Activated T-cell treated with anti-CD3 and anti-CD28 coated beads, Interleukin-2, amount 50 U/mL, for 4 hours (primary cell): ENCODE data around the gene MARK3. TPM values are rescaled to one million over a fixed set of nuclear protein-coding genes. Genes with fewer than 3 reads are reported as not detected.
A peak's percentile ranks its signal among the peaks of the same experiment; 100 is the strongest.

Source experiments
- ATAC-seq, 2 donors: fragments of 200-7000 bp; cut with Tn5 transposase; one replicate each; pipeline ENCODE4 v1.10.0; 2021
- DNase-seq: peaks from one replicate; pipeline ENCODE4 v3.0.0-alpha.2; 2020
- H3K27me3 Mint-ChIP-seq: one replicate; pipeline ENCODE4 v1.8.0; 2021; ENCODE audit warnings: low read depth, mixed read lengths
- H3K36me3 Mint-ChIP-seq: one replicate; pipeline ENCODE4 v1.8.0; 2022; ENCODE audit warnings: mixed read lengths; ENCODE audit not compliant: insufficient read depth
- H3K4me1 Mint-ChIP-seq: one replicate; pipeline ENCODE4 v1.8.0; 2021; ENCODE audit warnings: low read depth, mixed read lengths
- H3K4me3 Mint-ChIP-seq: one replicate; pipeline ENCODE4 v1.8.0; 2021; ENCODE audit warnings: mild to moderate bottlenecking, moderate library complexity, mixed read lengths
- H3K9me3 Mint-ChIP-seq: one replicate; pipeline ENCODE4 v1.8.0; 2021; ENCODE audit warnings: mixed read lengths
- total RNA-seq, 3 donors: library from RNA; stranded (reverse); gene quantifications; one replicate each; pipeline ENCODE4 v1.2.1, GENCODE V29; 2021

MARK3 gene
- total RNA-seq, 3 donors from 2014 or later, result 79.9 to 96.2 (median 95.5) TPM

DNA sequence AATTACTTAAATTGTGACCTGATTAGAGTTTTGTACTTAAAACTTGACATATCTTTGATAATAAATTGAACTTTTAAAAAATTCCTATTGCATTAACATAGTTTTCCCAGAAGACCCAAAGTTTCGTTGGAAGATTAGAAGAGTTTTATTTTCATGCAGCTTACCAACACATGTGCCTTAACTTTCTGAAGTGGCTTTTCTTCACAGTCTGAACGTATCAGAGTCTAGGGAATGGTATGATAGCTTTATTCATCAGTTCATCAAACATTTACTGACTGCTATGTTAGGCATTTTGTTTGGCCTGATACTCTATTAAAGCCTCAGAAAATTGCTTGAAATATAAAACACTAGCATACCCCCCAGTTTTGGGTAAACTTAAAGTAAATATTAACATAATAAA is 65.2 kb downstream of the MARK3 start:
- peaks cover 22% of the 10 kb centered on the region for H3K36me3 Mint-ChIP-seq
- no peaks in the 10 kb centered on the region for H3K27me3 Mint-ChIP-seq
- no peak for DNase-seq
- H3K4me1 Mint-ChIP-seq, result peaks cover 23% of the 10 kb centered on the region
- no peak overlapping the region for H3K4me3 Mint-ChIP-seq
- no peaks in the 10 kb centered on the region for H3K9me3 Mint-ChIP-seq
- no peak for ATAC-seq

DNA sequence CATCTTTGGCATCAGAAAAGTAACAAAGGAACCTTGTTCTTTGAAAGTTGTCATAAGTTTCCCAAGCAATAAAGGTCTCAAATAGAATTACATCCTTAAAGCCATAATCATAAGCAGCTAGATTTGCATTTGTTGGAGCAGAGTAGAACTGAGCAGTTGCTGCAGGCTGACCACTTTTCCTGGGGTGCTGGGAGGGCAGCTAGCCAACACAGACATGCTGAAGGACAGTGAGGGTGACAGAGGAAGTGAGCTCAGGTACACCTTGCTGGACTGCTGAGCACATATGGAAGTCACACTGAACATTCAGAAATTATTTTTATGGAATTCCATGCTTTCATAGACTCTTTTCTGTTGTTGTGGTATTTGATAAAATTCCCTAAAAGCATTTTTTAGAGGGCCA is 66.2 kb downstream of the MARK3 start:
- Mint-ChIP-seq H3K27me3 (no peaks in the 10 kb centered on the region), H3K36me3 (peaks cover 27% of the 10 kb centered on the region), H3K4me1 (peaks cover 18% of the 10 kb centered on the region), H3K4me3 (no peak overlapping the region), H3K9me3 (no peaks in the 10 kb centered on the region)
- DNase-seq (no peak), ATAC-seq (no peak)

DNA sequence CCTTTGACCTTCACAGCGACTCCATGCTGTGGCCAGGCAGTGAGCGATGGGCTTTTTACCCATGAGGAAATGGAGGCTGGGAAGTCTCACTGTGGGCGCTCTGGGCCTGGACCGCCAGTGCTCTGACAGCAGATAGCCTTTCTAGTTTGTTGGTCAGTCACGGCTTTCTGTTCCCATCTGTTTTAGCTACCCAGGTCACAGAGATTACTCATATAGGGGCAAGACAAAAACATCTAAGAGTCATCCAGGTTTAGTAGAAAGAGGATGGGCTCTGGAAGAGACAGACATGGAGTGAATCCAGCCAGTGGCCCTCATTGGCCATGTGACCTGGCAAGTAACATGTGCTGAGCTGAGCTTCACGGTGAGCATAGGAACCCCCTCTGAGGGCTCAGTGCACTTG is 68.6 kb downstream of the MARK3 start:
- Mint-ChIP-seq H3K9me3 (no peaks in the 10 kb centered on the region), H3K4me1 (peaks cover 7% of the 10 kb centered on the region), H3K36me3 (peaks cover 29% of the 10 kb centered on the region), H3K27me3 (no peaks in the 10 kb centered on the region), H3K4me3 (no peak overlapping the region)
- DNase-seq (no peak), ATAC-seq (no peak)

DNA sequence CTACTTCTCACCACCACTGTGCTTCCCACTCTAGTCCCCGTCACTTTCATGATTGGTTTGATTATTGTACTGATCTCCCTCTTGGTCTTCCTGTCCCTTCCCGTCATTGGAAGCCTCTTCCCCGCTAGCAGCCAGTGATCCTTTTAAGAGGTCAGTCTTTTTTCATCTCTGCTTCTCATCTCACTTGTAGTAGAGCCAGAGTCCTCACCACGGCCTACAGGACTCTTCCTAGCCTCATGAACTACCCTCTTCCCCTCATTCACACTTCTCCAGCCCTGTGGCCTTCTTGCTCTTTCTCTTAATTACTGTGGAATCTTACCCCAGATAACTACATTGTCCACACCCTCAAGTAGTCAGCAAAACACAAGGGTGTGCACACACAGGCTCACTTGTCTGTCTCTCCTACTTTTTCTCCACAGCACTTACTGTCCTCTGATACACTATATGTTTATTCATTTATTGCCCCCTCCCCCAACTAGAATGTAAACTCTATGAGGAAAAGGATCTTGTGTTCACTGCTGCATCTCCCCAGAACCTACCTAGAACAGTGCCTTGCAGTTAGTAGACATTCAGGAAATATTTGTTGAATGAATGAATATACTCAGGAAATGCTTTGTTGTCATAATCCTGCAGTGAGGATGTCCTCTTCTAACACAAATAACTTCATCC is 71.1 kb downstream of the MARK3 start:
- peaks cover 31% of the 10 kb centered on the region for H3K36me3 Mint-ChIP-seq
- peaks cover 21% of the 10 kb centered on the region for H3K4me1 Mint-ChIP-seq
- no peak overlapping the region for H3K4me3 Mint-ChIP-seq
- no peaks in the 10 kb centered on the region for H3K9me3 Mint-ChIP-seq
- H3K27me3 Mint-ChIP-seq, result no peaks in the 10 kb centered on the region
- ATAC-seq, result no peak
- no peak for DNase-seq

DNA sequence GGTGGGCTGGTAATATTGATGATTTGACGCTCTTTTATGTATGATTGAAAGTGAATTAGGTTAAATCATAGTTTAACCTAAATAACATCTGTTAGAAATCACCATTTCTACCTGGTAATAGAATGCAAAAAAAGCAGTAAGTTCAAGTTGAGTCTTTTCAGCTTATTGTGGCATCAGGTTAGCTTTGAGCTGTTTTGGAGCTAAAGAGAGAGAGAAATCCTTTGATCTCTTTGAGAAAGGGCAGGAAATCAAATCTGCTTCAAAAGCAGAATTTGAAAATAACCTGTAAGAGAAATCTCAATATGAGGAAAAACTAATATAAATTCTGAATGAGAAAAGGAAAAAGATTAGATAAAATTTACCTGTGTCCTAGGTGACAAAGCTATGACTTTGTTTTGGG is 75.2 kb downstream of the MARK3 start:
- Mint-ChIP-seq H3K9me3 (no peaks in the 10 kb centered on the region), H3K4me3 (no peak overlapping the region), H3K4me1 (peaks cover 21% of the 10 kb centered on the region), H3K36me3 (peaks cover 31% of the 10 kb centered on the region), H3K27me3 (no peaks in the 10 kb centered on the region)
- ATAC-seq (no peak), DNase-seq (no peak)

DNA sequence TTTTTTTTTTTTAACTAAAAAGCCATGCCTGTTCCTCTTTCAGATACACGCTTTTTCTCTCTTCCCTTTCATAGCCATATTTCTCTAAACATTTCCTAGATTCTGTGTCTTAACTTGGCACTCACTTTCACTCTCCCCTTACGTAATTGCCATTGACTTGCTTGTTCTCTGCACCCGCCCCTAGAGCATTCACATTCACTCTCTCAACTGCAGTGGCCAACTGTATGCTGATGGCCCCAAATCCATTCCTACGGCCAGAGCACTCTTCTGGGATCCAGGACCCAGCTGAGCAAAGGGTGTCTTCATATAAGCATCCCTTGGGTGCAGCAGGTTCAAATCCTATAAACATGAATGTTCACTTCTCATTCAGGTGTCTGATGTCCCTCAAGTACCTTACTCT is 77.9 kb downstream of the MARK3 start:
- Mint-ChIP-seq H3K27me3 (no peaks in the 10 kb centered on the region), H3K4me1 (peaks cover 14% of the 10 kb centered on the region), H3K36me3 (peaks cover 30% of the 10 kb centered on the region), H3K9me3 (no peaks in the 10 kb centered on the region), H3K4me3 (no peak overlapping the region)
- DNase-seq (no peak), ATAC-seq (no peak)

DNA sequence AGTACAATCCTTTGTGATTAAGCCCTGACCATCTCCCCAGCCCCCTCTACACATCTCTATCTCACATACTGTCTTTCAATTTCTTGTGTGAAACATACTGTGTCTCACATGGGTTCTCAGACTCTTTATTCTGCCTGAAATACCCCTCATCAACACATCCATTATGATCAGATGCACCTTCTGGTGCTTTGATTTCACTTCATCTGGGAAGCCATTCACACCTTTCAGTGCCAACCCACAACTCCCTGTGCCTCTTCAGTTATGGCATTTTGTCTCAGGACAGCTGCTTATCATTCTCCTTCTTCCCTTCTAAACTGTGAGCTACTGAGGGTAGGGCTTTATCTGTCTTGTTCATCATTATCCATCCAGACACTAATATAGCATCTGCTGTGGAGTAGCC is 78.6 kb downstream of the MARK3 start:
- H3K9me3 Mint-ChIP-seq, result no peaks in the 10 kb centered on the region
- peaks cover 32% of the 10 kb centered on the region for H3K36me3 Mint-ChIP-seq
- no peak for ATAC-seq
- no peak for DNase-seq
- no peaks in the 10 kb centered on the region for H3K27me3 Mint-ChIP-seq
- no peak overlapping the region for H3K4me3 Mint-ChIP-seq
- H3K4me1 Mint-ChIP-seq, result peaks cover 14% of the 10 kb centered on the region

DNA sequence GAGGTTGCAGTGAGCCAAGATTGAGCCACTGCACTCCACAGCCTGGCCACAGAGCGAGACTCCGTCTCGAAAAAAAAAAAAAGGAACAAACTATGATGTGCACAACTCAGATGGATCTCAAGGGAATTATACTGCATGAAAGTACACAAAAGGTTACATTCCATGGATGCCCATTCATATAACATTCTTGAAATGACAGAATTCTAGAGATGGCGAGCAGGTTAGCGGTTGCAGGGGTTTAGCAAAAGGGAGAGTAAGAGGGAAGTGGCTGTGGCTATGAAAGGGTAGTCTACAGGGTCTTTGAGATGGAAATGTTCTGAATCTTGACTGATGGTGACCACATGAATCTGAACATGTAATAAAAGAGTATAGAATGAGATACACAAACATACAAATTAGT is 87.7 kb downstream of the MARK3 start:
- no peak overlapping the region for H3K4me3 Mint-ChIP-seq
- H3K27me3 Mint-ChIP-seq, result no peaks in the 10 kb centered on the region
- no peak for DNase-seq
- no peaks in the 10 kb centered on the region for H3K9me3 Mint-ChIP-seq
- H3K4me1 Mint-ChIP-seq, result no peaks in the 10 kb centered on the region
- H3K36me3 Mint-ChIP-seq, result peaks cover 48% of the 10 kb centered on the region
- no peak for ATAC-seq

DNA sequence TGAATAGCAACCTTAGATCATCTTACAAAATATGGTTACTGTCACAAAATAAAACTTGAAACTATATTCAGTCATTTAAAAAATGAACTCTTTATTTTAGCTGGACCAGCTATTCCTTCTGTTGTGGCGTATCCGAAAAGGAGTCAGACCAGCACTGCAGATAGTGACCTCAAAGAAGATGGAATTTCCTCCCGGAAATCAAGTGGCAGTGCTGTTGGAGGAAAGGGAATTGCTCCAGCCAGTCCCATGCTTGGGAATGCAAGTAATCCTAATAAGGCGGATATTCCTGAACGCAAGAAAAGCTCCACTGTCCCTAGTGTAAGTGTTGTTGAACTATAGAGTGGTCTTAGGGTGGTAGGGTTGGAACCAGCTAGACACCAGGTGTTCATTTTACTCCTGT is 89.7 kb downstream of the MARK3 start:
- H3K4me1 Mint-ChIP-seq, result no peaks in the 10 kb centered on the region
- no peaks in the 10 kb centered on the region for H3K27me3 Mint-ChIP-seq
- DNase-seq, result no peak
- no peak for ATAC-seq
- H3K36me3 Mint-ChIP-seq, result peaks cover 45% of the 10 kb centered on the region
- no peak overlapping the region for H3K4me3 Mint-ChIP-seq
- no peaks in the 10 kb centered on the region for H3K9me3 Mint-ChIP-seq

DNA sequence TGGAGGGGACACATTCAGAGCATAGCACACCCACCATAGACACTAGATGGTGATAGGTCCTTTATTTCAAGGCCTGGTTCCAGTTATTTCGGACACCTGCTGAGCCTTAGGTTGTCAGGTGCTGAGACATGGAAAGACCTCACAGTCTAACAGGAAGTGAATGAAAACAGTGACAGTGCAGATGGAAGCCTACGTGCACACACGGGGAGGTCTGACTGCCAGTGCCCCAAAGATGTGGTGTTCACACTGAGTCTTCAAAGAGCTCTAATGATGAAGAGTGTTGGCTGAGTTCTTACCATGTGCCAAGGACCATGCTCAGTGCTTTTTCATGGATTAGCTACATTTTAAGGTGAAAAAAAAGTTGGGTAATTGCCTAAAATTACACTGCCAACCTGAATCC is 90.8 kb downstream of the MARK3 start:
- Mint-ChIP-seq H3K36me3 (peaks cover 47% of the 10 kb centered on the region), H3K27me3 (no peaks in the 10 kb centered on the region), H3K4me1 (peaks cover 11% of the 10 kb centered on the region), H3K4me3 (no peak overlapping the region), H3K9me3 (no peaks in the 10 kb centered on the region)
- no peak for ATAC-seq
- DNase-seq, result no peak

DNA sequence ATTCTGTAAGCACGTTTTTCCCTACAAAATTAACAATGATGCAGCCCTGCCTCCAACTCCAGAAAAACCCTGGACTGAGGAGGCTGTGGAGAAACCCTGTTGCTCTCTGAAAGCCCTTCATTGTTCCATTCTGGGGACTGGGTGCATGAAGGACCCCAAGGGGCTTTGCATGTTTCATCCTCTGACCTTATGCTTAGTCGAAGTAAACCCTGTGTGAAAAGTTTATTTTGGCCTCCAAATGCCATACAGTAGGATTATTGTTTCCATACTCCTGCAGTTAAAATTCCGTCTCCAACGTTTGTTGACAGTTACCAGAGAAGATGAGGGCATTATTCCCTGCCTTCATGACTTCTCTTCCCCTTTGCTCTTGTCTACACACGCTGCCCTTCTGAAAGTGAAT is 91.4 kb downstream of the MARK3 start:
- Mint-ChIP-seq H3K36me3 (peaks cover 48% of the 10 kb centered on the region), H3K9me3 (no peaks in the 10 kb centered on the region)
- ATAC-seq, result no peak

DNA sequence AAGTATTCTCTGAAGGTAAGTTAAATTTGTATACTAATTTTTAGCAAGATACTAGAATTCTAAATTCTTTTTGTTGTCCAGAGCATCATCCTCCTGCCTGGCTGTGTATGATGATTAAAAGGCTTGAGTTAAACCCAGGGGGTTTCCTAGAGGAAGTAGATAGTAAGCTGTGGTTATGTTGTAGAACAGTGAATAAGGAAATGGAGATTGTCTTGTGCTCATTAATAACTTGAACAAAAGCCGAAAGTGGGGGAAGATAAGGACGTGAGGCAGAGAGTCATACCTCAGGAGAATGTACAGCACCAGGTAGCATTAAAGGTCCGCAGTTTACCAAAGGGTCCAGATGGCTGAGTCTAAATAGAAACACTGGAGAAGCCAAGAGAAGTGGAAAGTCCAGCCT is 95.4 kb downstream of the MARK3 start:
- H3K4me3 Mint-ChIP-seq, result no peak overlapping the region
- peaks cover 15% of the 10 kb centered on the region for H3K4me1 Mint-ChIP-seq
- DNase-seq (no peak), ATAC-seq (peak; percentile 67 to 80)
- no peaks in the 10 kb centered on the region for H3K27me3 Mint-ChIP-seq
- no peaks in the 10 kb centered on the region for H3K9me3 Mint-ChIP-seq
- H3K36me3 Mint-ChIP-seq, result peaks cover 38% of the 10 kb centered on the region

More for the DNA sequence above, 91.4 kb downstream of the MARK3 start:
- H3K4me1 Mint-ChIP-seq, result peaks cover 15% of the 10 kb centered on the region
- no peak overlapping the region for H3K4me3 Mint-ChIP-seq
- H3K27me3 Mint-ChIP-seq, result no peaks in the 10 kb centered on the region
- no peak for DNase-seq

DNA sequence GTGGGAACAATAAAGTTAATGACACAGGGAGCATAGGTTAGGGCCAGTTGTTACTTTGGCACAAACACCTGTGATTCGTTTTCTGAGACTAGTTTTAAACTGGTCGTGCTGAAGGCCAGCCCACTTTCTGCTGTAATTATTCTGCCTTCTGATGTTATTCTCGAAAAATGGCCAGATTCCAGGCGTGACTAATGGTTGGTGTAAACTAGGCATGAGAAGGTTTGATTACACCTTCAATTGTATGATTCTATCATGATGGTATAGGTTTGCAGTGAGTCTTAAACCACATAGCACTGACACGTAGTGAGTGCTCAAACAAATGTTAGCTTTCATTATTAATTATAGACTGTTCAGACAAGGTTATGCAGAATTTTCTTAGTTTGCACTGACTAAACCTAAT is 98.4 kb downstream of the MARK3 start:
- Mint-ChIP-seq H3K27me3 (no peaks in the 10 kb centered on the region), H3K4me1 (peaks cover 15% of the 10 kb centered on the region), H3K9me3 (no peaks in the 10 kb centered on the region), H3K4me3 (no peak overlapping the region), H3K36me3 (peaks cover 32% of the 10 kb centered on the region)
- ATAC-seq, result no peak
- no peak for DNase-seq

DNA sequence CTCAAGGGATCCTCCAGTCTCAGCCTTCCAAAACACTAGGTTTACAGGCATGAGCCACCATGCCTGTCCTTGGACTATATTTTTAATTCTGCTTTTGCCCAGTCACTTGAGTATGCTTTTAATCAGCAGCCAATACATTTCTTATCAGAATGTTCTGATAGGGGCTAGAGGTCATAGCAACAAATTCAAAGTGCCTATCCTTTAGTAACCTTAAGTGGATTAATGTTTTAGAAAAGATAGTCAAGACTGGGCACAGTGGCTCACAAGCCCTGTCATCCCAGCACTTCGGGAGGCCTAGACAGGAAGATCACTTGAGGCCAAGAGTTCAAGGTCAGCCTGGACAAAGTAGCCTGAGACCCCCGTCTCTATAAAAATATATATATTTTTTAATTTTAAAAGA is 100.3 kb downstream of the MARK3 start:
- H3K36me3 Mint-ChIP-seq, result peaks cover 36% of the 10 kb centered on the region
- no peaks in the 10 kb centered on the region for H3K27me3 Mint-ChIP-seq

DNA sequence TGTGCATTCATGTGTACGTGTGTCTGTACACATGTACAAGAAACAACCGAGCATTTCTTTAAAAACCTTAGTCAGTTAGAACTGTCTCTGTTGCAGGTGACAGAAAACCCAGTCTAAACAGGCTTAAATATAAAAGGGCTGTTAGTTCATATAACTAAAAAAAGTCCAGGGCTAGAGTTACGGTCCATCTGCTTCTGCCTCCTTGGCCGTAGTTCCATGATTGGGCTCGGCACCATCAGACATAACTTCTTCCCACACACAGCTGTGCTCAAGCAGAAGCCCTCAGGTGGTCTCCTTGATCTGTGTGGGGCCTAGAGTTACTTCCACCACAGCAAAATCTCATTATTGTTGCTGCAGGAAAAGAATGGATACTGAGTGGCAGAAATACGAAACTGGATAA is 102.9 kb downstream of the MARK3 start:
- ATAC-seq (no peak), DNase-seq (no peak)
- Mint-ChIP-seq H3K4me3 (no peak overlapping the region), H3K9me3 (no peaks in the 10 kb centered on the region), H3K36me3 (peaks cover 26% of the 10 kb centered on the region), H3K4me1 (no peaks in the 10 kb centered on the region), H3K27me3 (no peaks in the 10 kb centered on the region)

More for the DNA sequence above, 100.3 kb downstream of the MARK3 start:
- H3K4me1 Mint-ChIP-seq, result peaks cover 10% of the 10 kb centered on the region
- no peak overlapping the region for H3K4me3 Mint-ChIP-seq
- ATAC-seq (no peak), DNase-seq (no peak)
- H3K9me3 Mint-ChIP-seq, result no peaks in the 10 kb centered on the region

DNA sequence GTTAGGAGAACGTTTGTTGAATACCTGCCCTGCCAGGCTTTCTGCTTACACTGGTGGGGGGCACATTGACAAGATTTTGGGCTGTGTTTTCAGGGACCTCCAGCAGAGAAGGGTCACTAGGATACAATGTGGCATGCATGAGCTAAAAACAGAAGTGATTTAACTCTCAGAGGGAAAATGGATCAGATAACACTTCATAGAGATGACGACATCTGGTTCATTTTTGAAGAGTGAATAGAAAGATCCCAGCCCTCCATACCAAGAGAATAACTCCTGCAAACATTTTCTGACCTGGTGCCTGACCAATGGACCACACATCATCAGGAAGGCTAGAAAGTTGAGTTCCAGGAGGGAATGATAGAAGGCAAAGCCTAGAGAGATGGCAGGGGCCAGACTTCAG is 103.7 kb downstream of the MARK3 start:
- Mint-ChIP-seq H3K36me3 (peaks cover 21% of the 10 kb centered on the region), H3K4me3 (no peak overlapping the region), H3K4me1 (no peaks in the 10 kb centered on the region), H3K27me3 (no peaks in the 10 kb centered on the region), H3K9me3 (no peaks in the 10 kb centered on the region)
- DNase-seq (no peak), ATAC-seq (no peak)
